Panc1 (cell line): ENCODE data around the gene FYTTD1. TPM values are rescaled to one million over a fixed set of nuclear protein-coding genes. Genes with fewer than 3 reads are reported as not detected.
"Not testable (repeated sequence)": the region's sequence is repeated elsewhere in the genome, so short reads cannot be mapped to it uniquely, and the experiment has no call there.

Experiments used
- ATAC-seq: fragments of 200-7000 bp; cut with Tn5 transposase; 2 replicates; pipeline ENCODE4 v1.9.1; 2020; ENCODE audit warnings: mild to moderate bottlenecking, moderate library complexity
- BruUV-seq: library from RNA; stranded (reverse); fragments of 400-500 nt; replicated peaks from 2 replicates; lab custom pipeline; 2021; lab: Mats Ljungman, UMichigan
- CTCF ChIA-PET: fragments of 300-600 bp; sonication (Branson Sonifier 250); formaldehyde crosslinking; loops from one replicate; lab custom pipeline; 2022; ENCODE audit warnings: antibody characterized with exemption; lab: Charles Lee
- POLR2A ChIA-PET: fragments of 300-600 bp; sonication (Branson Sonifier 250); formaldehyde crosslinking; loops from one replicate; lab custom pipeline; 2022; ENCODE audit warnings: antibody characterized with exemption; lab: Charles Lee
- DNase-seq: peaks from one replicate; pipeline ENCODE4 v3.0.0-alpha.2; 2010; ENCODE audit warnings: low read depth, low spot score
- H3K27ac ChIP-seq: 2 replicates; pipeline ENCODE4 v1.5.1; 2011; ENCODE audit warnings: mild to moderate bottlenecking, low read length, inconsistent platforms
- H3K27me3 ChIP-seq: fragments of 200-500 bp; sonication (Bioruptor generic); 2 replicates; pipeline ENCODE4 v1.6.0; 2014; ENCODE audit warnings: low read length, inconsistent platforms; ENCODE audit not compliant: control insufficient read depth, insufficient read depth
- H3K36me3 ChIP-seq: fragments of 200-500 bp; sonication (Bioruptor generic); 2 replicates; pipeline ENCODE4 v1.5.1; 2014; ENCODE audit warnings: inconsistent platforms, mild to moderate bottlenecking, low read length, moderate library complexity; ENCODE audit not compliant: control insufficient read depth, insufficient read depth
- H3K4me1 ChIP-seq: 2 replicates; pipeline ENCODE4 v1.5.1; 2011; ENCODE audit warnings: inconsistent platforms, mild to moderate bottlenecking, low read length, moderate library complexity; ENCODE audit not compliant: control insufficient read depth, insufficient read depth
- H3K4me3 ChIP-seq, 2 experiments: 2 replicates each; pipeline ENCODE4 v1.5.1; 2011 to 2012; ENCODE audit warnings: low read depth in 2 of 2, low read length in 2 of 2, mild to moderate bottlenecking in 2 of 2, inconsistent platforms in 1 of 2, moderate library complexity in 1 of 2
- H3K9me3 ChIP-seq: fragments of 200-500 bp; sonication (Bioruptor generic); 2 replicates; pipeline ENCODE4 v1.5.1; 2014; ENCODE audit warnings: low read depth, mild to moderate bottlenecking, inconsistent platforms, low read length, moderate library complexity; ENCODE audit not compliant: control insufficient read depth, insufficient read depth
- CTCF ChIP-seq: fragments of 450-650 bp; IDR thresholded peaks from 2 replicates; pipeline ENCODE4 v1.5.1; 2017; ENCODE audit warnings: mild to moderate bottlenecking
- POLR2AphosphoS5 ChIP-seq: IDR thresholded peaks from 2 replicates; pipeline ENCODE4 v1.6.1; 2012; ENCODE audit warnings: mild to moderate bottlenecking, low read depth, low read length, moderate library complexity
- REST ChIP-seq, 2 experiments: IDR thresholded peaks; 2 replicates each; pipeline ENCODE4 v1.6.1; 2011 to 2012; ENCODE audit warnings: low read depth in 2 of 2, control low read depth in 1 of 2, low read length in 1 of 2, mild to moderate bottlenecking in 1 of 2, moderate library complexity in 1 of 2; ENCODE audit not compliant: insufficient read depth in 1 of 2
- SIN3A ChIP-seq: IDR thresholded peaks from 2 replicates; pipeline ENCODE4 v1.6.1; 2012; ENCODE audit warnings: low read depth, mild to moderate bottlenecking, low read length, moderate library complexity, borderline replicate concordance; ENCODE audit not compliant: insufficient read depth
- TCF7L2 ChIP-seq: IDR thresholded peaks from 2 replicates; pipeline ENCODE4 v1.6.1; 2011; ENCODE audit warnings: mild to moderate bottlenecking, low read depth, low read length, inconsistent platforms
- in situ Hi-C: cut with HindIII; loops from 2 replicates; pipeline ENCODE4 v1.10.0; 2016; ENCODE audit warnings: low sequenced_read_pairs, low pct_unique_long_range_greater_than_20kb
- intact Hi-C: fragments of 100-400 bp; cut with micrococcal nuclease; formaldehyde crosslinking; loops from one replicate; pipeline ENCODE4 v1.10.0; 2022; ENCODE audit not compliant: unreplicated experiment
- total RNA-seq: library from RNA; stranded (reverse); gene quantifications from one replicate; pipeline ENCODE4 v1.2.1, GENCODE V29; 2021; ENCODE audit not compliant: unreplicated experiment

The FYTTD1 gene
- total RNA-seq, 1 experiment from 2014 or later, result 77.8 TPM

- ATAC-seq (no peak), DNase-seq (no peak)
- H3K27ac ChIP-seq, result no peak overlapping the region
- ChIA-PET POLR2A (no interaction called here), CTCF (no interaction called here)
- intact Hi-C loops (no loop called here), in situ Hi-C loops (no loop called here)
- peaks cover 12% of the 10 kb centered on the region for H3K9me3 ChIP-seq
- peaks cover 6% of the 10 kb centered on the region for H3K4me1 ChIP-seq
- no peak overlapping the region for H3K4me3 ChIP-seq
- TF ChIP-seq POLR2AphosphoS5 (no peak), CTCF (no peak), REST (IDR thresholded peaks at IDR 0.05; ENCODE audit: insufficient read depth in 1 of 2, low read depth in 2 of 2, low read length in 1 of 2) (no peak), TCF7L2 (no peak), SIN3A (no peak)
- no peaks in the 10 kb centered on the region for H3K36me3 ChIP-seq
- no TSS peak for BruUV-seq
- H3K27me3 ChIP-seq, result no peaks in the 10 kb centered on the region
These were observed 26.9 kb upstream of the FYTTD1 start for GRCh38 chr3:197722734-197723133.

- CTCF ChIA-PET, result interaction anchor here (0.6 kb wide), 1 partner anchor 75 kb away, joined by 3 read pairs; no protein-coding TSS in a partner anchor
- POLR2A ChIA-PET, in situ Hi-C loops, BruUV-seq, H3K27me3 ChIP-seq, H3K27ac ChIP-seq, intact Hi-C loops, H3K4me3 ChIP-seq, H3K4me1 ChIP-seq, DNase-seq, H3K9me3 ChIP-seq, H3K36me3 ChIP-seq: not testable (repeated sequence)
- ATAC-seq, result 0 out of 2 replicates have a peak, but pooled peaks have one; percentile 39
These were observed 21.8 kb upstream of the FYTTD1 start for GRCh38 chr3:197727878-197728277.

- in situ Hi-C loops, result no loop called here
- no TSS peak for BruUV-seq
- POLR2A ChIA-PET, result no interaction called here
These were observed 21.2 kb upstream of the FYTTD1 start for GRCh38 chr3:197728487-197728886.

More at GRCh38 chr3:197728487-197728886, 21.2 kb upstream of the FYTTD1 start:
- Histone ChIP-seq H3K9me3 (no peaks in the 10 kb centered on the region), H3K27ac (no peak overlapping the region), H3K4me1 (no peaks in the 10 kb centered on the region), H3K36me3 (no peaks in the 10 kb centered on the region), H3K27me3 (no peaks in the 10 kb centered on the region), H3K4me3 (no peak overlapping the region)
- intact Hi-C loops, result no loop called here
- CTCF ChIA-PET, result no interaction called here
- no peak for ATAC-seq
- TF ChIP-seq CTCF (no peak), TCF7L2 (no peak), POLR2AphosphoS5 (no peak), REST (IDR thresholded peaks at IDR 0.05; ENCODE audit: insufficient read depth in 1 of 2, low read depth in 2 of 2, low read length in 1 of 2) (no peak), SIN3A (no peak)
- no peak for DNase-seq
